ENCODE data around the gene SETSIP. TPM values are rescaled to one million over a fixed set of nuclear protein-coding genes. Genes with fewer than 3 reads are reported as not detected.

The SETSIP gene
- total and polyA plus RNA-seq, 7 donors, result 0.10 TPM; not detected in 6

Other genes with a start within 250 kb of the SETSIP start
- 100 to 1,000 TPM in 3 of 4 donors, 10 to 100 TPM in 1; 92.2 to 170 (median 141) TPM for gene TGFBR3, start 189.3 kb downstream of the SETSIP start, total RNA-seq
- 1 to 10 TPM; 1.2 to 9.3 (median 6.6) TPM for gene TGFBR3, start 189.3 kb downstream of the SETSIP start, polyA plus RNA-seq
- gene BRDT, start 126.0 kb downstream of the SETSIP start, total RNA-seq, result not detected
- gene BRDT, start 126.0 kb downstream of the SETSIP start, polyA plus RNA-seq, result not detected
- 1 to 10 TPM in 2 of 4 donors, under 1 TPM in 2; 0.55 to 1.9 (median 0.86) TPM for gene EPHX4, start 45.4 kb downstream of the SETSIP start, total RNA-seq
- gene EPHX4, start 45.4 kb downstream of the SETSIP start, polyA plus RNA-seq, result 1 to 10 TPM in 1 of 3 donors, under 1 TPM in 1, not detected in 1; 0.38 to 1.2 TPM
- 1 to 10 TPM; 4.9 to 8.3 (median 7.9) TPM for gene BTBD8, start 4.9 kb upstream of the SETSIP start, total RNA-seq
- 1 to 10 TPM in 2 of 3 donors, under 1 TPM in 1; 0.99 to 1.4 (median 1.2) TPM for gene BTBD8, start 4.9 kb upstream of the SETSIP start, polyA plus RNA-seq
- not detected for gene C1orf146, start 142.5 kb upstream of the SETSIP start, total RNA-seq
- not detected for gene C1orf146, start 142.5 kb upstream of the SETSIP start, polyA plus RNA-seq
- 10 to 100 TPM in 2 of 4 donors, 1 to 10 TPM in 2; 7.2 to 17.6 (median 9.8) TPM for gene GLMN, start 223.6 kb upstream of the SETSIP start, total RNA-seq
- 1 to 10 TPM; 2.8 to 7.8 (median 5.2) TPM for gene GLMN, start 223.6 kb upstream of the SETSIP start, polyA plus RNA-seq
- 10 to 100 TPM; 11.1 to 21.2 (median 15.3) TPM for gene RPAP2, start 223.6 kb upstream of the SETSIP start, total RNA-seq
- gene RPAP2, start 223.6 kb upstream of the SETSIP start, polyA plus RNA-seq, result 1 to 10 TPM; 3.5 to 6.2 (median 5.4) TPM